ENCODE measurements around the gene SND1.

GRCh38 chr7:127863082-127863481 lies 211.1 kb downstream of the SND1 start:
- TF ChIP-seq CTCF (IDR thresholded peaks at IDR 0.05; ENCODE audit: insufficient read depth, low read length) (no peak), GABPA (IDR thresholded peaks at IDR 0.05; ENCODE audit: low read depth) (no peak), REST (IDR thresholded peaks at IDR 0.05; ENCODE audit: insufficient replicate concordance, low read depth) (no peak), POLR2AphosphoS5 (IDR thresholded peaks at IDR 0.05; ENCODE audit: low read depth) (no peak), SPI1 (IDR thresholded peaks at IDR 0.05; ENCODE audit: borderline replicate concordance, low read depth) (no peak)

All from HL-60 (cell line).